Stimulated activated CD8-positive, alpha-beta memory T cell treated with anti-CD3 and anti-CD28 coated beads, Interleukin-4, amount 100 ng/mL, for 48 hours (primary cell): ENCODE measurements around the gene OR2A7.
"Not testable (repeated sequence)": the region's sequence is repeated elsewhere in the genome, so short reads cannot be mapped to it uniquely, and the experiment has no call there.

Experiments
- DNase-seq: peaks from one replicate; pipeline ENCODE4 v3.0.0-alpha.2; 2020

The OR2A7 gene

GRCh38 chr7:144247674-144248330 is 16.8 kb downstream of the OR2A7 start:
- not testable (repeated sequence) for DNase-seq

- not testable (repeated sequence) for DNase-seq
Measured at GRCh38 chr7:144246967-144247366, 17.6 kb downstream of the OR2A7 start.

GRCh38 chr7:144245372-144245771 is 19.2 kb downstream of the OR2A7 start:
- DNase-seq: not testable (repeated sequence)

- DNase-seq: not testable (repeated sequence)
Measured at GRCh38 chr7:144239365-144239764, 25.2 kb downstream of the OR2A7 start, which contains the start of gene OR2A42. Gene OR2A42, minus strand, starts transcription at chr7:144239605. Its CDS starts 6,762 bp downstream, at chr7:144232843.

- not testable (repeated sequence) for DNase-seq
Measured at GRCh38 chr7:144238530-144239082, 26.0 kb downstream of the OR2A7 start.

- not testable (repeated sequence) for DNase-seq
Measured at GRCh38 chr7:144233039-144233438, 31.6 kb downstream of the OR2A7 start.

- not testable (repeated sequence) for DNase-seq
Measured at GRCh38 chr7:144231027-144231426, 33.6 kb downstream of the OR2A7 start.

GRCh38 chr7:144228810-144229209 is 35.8 kb downstream of the OR2A7 start:
- DNase-seq: not testable (repeated sequence)

GRCh38 chr7:144226866-144227265 is 37.7 kb downstream of the OR2A7 start:
- not testable (repeated sequence) for DNase-seq

GRCh38 chr7:144223675-144224074 is 40.9 kb downstream of the OR2A7 start:
- DNase-seq: not testable (repeated sequence)

GRCh38 chr7:144220531-144220930 is 44.1 kb downstream of the OR2A7 start:
- not testable (repeated sequence) for DNase-seq

- not testable (repeated sequence) for DNase-seq
Measured at GRCh38 chr7:144219149-144219548, 45.4 kb downstream of the OR2A7 start.

- DNase-seq: not testable (repeated sequence)
Measured at GRCh38 chr7:144218581-144218980, 46.0 kb downstream of the OR2A7 start.

GRCh38 chr7:144217200-144217599 is 47.4 kb downstream of the OR2A7 start:
- DNase-seq: not testable (repeated sequence)
